ENCODE data around the gene SLC25A41.

SLC25A41 gene

DNA sequence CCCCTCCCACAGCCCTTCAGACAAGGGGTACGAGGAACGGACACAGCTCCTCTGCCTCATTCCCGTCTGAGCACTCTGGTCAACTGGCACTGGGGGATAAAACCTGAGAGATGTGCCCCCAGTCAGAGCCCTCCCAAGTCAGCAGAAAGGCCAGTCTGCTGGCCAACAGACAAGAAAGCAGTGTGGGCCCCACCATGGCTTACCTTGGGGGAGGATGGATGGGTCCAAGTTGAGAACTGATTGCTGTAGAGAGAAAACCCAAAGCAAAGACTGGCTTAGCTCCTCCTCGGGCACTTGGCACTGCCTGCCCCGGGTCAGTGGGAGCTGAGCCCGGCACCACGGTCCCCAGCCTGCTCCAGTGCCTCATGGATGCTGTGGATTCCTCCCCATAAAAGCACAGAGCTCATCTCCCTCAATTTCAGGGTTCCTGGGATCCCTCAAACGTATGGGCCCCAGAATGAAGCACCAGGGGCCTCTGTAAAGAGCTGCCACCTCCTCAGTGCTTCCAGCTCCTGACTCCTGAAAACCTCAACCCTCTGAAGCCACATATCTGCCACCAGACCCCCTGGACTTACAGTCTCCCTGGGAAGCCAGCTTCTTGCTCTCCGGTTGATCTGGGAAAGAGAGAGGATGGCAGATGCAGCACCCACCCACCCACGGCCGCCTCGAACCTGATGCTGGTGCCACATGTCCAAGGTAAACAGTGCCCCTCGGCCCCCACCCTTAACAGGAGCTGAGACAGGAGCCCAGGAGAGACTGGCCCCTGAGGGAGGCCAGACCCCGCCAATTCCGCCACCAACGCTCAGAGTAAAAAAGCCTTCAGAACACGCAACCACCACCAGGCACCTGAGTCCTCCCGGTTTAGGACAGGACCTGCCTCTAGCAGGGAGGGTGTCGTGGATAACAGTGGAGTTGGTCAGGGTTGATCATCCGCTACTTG lies 12.2 kb downstream of the SLC25A41 start:
- no peak for TF ChIP-seq CTCF (IDR thresholded peaks at IDR 0.05; ENCODE audit: borderline replicate concordance, insufficient read depth, low read depth, low read length)
- no peak overlapping the region for H3K4me3 ChIP-seq (ENCODE audit: low read depth, low read length)

DNA sequence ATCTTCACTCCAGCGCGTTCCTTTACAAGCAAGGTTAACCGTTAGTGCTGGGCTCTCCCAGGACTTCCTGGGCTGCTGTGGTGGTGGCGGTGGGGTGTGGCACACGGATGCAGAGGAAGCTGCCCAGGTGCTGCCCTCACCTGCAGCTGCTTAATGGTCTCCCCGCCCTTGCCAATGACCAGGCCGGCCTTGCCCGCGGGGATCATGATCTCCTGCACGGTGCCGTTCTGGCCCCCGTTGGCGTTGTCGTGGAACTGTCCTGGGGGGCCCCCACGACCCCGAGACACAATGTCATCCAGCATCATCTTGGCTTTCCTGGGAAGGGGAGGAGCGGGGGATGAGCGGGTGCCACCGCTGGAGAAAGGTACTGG lies 15.0 kb downstream of the SLC25A41 start:
- H3K4me3 ChIP-seq (ENCODE audit: low read depth, low read length): no peak overlapping the region
- no peak for TF ChIP-seq CTCF (IDR thresholded peaks at IDR 0.05; ENCODE audit: borderline replicate concordance, insufficient read depth, low read depth, low read length)

- H3K4me3 ChIP-seq (ENCODE audit: low read depth, low read length): no peak overlapping the region
- TF ChIP-seq CTCF (IDR thresholded peaks at IDR 0.05; ENCODE audit: borderline replicate concordance, insufficient read depth, low read depth, low read length): no peak
Observed at GRCh38 chr19:6417713-6418561, 15.6 kb downstream of the SLC25A41 start.

DNA sequence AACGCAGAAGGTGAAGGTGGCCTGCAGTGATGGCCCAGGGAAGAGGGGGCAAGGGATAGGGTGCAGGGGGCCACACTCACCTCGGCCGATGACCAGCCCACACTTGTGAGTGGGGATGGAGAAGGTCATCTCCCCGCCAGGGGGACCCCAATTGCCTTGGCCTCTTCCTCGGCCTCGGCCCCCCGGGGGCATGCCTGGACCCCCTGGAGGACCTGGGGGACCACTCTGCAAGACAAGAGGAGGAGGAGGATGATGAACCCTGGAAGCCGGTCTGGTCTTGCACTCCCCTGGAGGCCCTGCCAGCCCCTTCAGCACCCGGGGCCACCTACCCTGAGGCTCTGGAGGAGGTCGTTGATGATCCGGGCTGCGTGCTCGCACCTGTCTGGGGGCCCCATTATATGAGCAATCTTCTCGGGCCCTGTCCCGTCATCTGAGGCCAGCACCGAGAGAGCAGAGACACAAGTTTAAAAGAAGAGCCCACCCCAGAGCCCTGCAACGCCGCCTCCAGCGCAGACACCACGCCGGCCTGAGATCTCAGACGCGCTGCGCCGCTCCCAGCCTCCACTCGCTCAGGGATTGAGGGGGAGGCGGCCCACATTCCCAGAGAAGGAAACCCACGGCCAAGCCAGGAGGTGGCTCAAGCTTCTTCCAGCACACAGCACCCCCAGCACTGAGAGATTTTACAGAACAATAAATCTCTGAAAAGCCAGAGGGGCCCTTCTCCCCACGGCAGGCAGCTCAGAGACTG lies 16.7 kb downstream of the SLC25A41 start:
- TF ChIP-seq CTCF (IDR thresholded peaks at IDR 0.05; ENCODE audit: borderline replicate concordance, insufficient read depth, low read depth, low read length): no peak
- no peak overlapping the region for H3K4me3 ChIP-seq (ENCODE audit: low read depth, low read length)

GRCh38 chr19:6415591-6416190 lies 17.9 kb downstream of the SLC25A41 start:
- TF ChIP-seq CTCF (IDR thresholded peaks at IDR 0.05; ENCODE audit: borderline replicate concordance, insufficient read depth, low read depth, low read length): no peak
- H3K4me3 ChIP-seq (ENCODE audit: low read depth, low read length): no peak overlapping the region

DNA sequence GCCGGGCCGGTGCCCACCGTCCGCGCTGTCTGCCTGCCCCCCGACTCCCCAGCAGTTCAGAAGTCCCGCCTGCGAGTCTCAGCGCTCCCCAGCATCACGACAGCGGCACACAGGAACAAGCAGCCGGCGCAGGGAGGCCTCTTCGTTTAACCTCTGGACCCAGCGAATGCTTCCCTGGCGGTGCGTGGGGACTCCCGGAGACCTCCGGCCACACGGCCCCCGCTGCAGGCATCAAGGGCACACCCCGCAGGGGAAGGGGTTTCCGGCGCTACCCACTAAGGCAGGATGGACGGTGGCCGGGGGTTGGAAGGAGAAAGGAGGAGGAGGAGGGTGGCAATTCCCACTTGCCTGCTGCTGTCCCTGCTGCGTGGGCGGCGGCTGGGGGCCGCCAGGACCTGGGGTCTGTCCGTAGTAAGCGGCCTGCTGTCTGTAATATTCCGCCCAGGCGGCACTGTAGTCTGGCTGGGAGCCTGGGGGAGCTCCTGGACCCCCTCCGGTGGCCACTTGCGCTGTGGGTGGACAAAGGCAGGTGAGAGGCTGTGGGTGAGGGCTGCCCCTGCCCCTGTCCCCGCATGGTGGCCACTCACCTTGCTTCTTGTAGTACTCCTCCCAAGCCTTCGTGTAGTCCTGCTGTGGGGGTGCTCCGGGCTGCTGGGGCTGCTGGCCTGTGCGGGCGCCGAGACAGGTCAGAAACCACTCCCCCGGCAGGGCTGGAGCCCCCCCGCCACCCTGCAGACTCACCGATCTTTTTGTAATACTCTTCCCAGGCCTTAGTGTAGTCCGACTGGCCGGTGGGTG lies 18.6 kb downstream of the SLC25A41 start:
- no peak overlapping the region for H3K4me3 ChIP-seq (ENCODE audit: low read depth, low read length)

More for the DNA sequence above, 18.6 kb downstream of the SLC25A41 start:
- TF ChIP-seq CTCF (IDR thresholded peaks at IDR 0.05; ENCODE audit: borderline replicate concordance, insufficient read depth, low read depth, low read length): no peak

Measured in GM12875 (cell line).